Hematopoietic multipotent progenitor cell treated with erythropoietin and hydrocortisone succinate and interleukin-3 and kit ligand, for 17 days (in vitro differentiated cells): ENCODE data around the gene MAP2.

Experiments used
- DNase-seq: peaks from one replicate; pipeline ENCODE4 v3.0.0-alpha.2; 2015; ENCODE audit warnings: low spot score

Gene MAP2

DNA sequence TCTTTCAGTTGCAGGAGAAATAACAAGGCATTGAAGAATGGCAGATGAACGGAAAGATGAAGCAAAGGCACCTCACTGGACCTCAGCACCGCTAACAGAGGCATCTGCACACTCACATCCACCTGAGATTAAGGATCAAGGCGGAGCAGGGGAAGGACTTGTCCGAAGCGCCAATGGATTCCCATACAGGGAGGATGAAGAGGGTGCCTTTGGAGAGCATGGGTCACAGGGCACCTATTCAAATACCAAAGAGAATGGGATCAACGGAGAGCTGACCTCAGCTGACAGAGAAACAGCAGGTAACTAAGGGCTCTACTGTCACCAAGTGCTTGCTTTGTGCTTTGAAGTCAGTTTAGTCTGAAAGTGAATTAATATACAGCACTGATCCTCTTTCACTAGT lies 229.3 kb downstream of the MAP2 start:
- DNase-seq, result no peak

DNA sequence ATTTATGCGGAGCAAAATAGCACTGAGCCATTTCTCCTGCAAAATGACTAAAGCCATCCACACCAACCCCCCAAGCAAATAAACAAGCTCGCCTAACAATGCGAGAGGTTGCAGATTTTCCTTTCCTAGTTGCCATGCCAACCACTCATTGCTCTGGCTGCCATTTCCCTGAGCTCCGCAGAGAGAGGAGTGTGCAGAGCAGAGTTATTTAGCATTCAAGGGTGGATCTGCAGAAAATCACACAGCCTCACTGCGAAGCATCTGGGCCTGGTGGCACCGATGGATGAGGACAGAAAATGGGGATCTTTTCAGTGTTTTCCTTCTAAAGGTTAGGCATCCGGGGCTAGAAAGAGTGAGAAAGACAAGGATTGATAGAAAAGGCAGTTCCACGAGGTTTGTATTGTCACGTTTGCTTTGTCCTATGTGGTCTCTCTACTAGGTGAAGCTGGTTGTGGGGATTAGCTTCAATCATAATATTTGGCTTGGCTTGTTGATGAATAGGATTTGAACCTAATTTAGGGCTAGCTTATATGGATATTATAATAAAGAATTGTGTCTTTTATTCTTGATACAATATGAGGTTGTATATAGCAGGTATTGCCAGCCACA lies 237.5 kb downstream of the MAP2 start:
- DNase-seq, result no peak

DNA sequence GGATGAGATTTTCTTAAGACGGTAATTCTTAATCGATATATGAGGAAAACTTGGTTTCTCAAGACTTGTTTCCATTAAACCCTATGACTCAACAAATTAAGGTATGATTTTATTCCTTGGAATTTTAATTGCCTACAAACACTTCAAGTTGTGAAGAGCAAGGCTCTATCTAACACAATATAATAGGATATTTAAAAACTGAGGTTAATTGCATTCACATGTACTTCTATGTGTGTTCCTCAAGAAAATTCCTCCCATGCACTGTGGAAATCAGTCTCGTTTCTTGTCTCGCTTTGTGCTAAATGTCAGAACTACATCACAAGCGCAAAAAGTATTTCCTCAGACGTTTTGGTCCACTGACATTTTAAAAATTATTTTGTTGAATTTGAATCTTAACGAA lies 238.2 kb downstream of the MAP2 start:
- DNase-seq, result no peak

DNA sequence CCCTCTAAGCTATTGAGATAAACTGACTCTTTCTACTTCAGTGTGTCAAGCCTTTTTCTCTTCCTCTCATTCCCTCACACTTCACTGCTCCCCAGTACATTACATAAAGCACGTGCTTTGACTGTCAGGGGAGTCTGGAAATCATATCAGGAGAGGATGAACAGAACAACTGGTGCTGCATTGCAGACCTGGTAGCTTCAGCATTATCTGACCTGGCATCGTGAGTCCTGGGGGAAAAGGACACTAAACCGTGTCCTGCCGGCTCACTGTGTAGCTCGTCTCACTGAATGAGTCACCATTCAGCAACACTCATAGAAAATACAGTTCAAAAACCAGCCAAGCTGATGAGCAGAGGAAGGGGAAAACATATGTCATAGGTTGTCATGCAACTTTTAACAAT lies 239.3 kb downstream of the MAP2 start:
- DNase-seq, result no peak

DNA sequence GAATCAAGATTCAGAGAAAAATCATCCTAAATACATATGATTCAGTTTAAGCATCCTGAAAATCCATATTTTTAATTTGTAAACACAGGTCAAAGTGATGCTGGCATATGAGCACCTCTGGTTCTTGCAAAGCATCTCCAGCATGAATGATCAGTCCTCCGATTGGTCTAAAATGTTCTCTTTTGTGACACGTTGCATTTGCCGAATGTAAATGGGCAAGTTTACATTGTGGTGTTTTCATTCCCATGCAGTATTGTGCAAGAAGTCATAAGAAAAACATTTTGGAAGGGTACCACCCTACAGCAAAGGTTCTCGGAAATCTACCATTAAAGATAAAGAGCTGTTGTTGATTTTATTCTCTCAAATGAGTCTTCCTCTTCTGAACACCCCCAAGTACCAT lies 239.8 kb downstream of the MAP2 start:
- DNase-seq, result no peak

DNA sequence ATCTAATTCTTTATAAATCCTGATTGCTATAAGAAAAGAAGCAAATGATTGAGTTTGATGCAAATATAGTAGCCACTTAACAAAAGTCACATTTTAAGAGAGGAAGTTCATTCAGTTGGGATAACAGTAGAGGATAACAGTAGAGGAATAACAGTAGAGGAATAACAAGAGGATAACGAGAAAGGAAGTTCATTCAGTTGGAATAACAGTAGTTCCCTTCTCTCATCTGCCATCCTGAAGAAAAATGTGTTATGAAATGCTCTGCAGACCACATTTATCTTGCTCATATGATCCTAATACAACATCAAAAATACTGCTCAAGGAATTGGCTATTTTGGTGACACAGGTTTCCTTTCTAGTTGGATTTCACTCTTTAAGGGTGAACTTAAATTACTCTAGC lies 242.4 kb downstream of the MAP2 start:
- no peak for DNase-seq

DNA sequence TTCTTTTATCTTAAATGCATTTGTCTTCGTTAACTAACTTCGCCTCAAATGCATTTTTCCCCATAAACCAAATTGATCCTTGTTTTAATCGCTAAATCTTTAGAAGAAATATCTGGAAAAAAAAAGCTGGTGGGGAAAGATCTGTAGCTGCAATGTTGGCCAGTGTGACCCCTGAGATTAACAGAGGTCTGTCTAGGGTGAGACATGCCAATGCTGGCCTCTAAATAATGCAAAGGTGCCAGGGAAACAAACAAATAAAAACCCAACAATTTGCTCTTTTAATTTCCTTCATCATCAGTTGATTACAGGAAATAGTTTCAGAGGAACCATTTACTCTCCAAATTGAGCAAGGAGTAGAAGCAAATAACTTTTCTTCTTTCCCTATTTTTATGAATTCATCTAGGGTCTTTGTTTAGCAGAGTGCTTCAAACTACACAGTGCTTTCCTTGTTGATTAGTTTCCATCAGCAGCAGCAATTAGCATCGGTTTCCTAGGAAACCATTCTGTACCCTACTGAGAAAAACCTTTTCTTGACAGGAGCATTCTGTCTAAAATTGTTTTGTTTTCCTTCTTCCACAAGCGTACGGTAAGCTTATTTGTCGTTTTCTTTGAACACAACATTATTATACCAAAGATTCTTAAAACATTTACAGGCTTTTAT lies 247.3 kb downstream of the MAP2 start:
- DNase-seq, result no peak

DNA sequence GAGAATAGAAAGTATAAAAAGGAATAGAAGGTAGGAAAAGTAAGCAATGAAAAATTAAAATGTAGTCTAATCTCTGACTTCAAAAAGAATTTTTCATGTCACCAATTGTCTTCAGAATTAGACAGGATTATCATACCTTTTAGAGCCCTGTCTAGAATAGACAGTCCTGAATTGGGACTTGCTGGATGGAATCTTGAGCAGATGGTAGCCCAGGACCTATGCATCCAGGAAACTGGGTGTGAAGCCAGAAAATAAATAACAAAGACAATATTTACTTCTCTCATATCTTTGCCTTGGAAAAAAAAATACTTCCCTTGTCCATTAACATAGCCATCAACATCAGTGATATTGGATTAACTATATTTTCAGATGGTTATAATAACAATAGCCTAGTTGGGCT lies 250.0 kb downstream of the MAP2 start:
- DNase-seq, result no peak

DNA sequence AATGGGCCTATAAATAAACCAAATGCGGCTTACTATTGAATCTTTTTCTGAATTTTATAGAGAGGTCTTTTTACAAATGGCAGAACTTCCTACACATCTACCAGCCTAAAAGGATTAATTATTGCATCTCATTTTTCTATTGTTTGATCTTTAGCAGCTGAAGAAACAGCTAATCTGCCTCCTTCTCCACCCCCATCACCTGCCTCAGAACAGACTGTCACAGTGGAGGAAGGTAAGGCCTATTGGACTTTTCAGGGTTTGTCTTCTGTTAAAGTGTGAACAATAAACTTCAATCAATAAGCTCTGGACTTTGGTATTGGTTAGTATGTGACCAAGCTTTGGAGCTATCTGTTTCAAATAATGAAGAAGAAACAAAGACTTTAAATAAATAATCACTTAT lies 256.7 kb downstream of the MAP2 start:
- DNase-seq, result no peak

DNA sequence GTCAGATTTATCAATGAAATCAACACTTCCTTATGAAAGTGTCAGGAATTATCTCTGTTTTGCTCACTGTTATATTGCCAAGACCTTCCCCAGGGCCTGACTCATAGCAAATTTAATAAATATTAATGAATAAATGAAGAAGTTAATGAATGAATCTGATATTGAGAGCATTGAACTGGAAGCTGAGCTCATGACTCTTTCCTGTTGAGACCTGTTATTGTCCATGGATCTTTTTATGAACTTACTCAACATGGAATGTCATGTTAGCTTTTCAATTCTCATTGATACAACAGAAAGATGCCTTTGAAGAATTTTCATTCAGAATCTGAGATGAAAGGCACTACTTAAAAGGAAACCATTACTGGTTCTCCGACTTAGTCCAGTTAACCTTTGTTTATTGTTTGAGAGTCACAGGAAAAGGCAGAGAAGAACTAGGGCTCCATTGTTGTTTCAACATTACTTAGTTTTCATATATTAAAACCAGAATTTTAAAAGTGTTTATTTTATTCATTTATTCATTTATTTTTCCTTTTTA lies 257.4 kb downstream of the MAP2 start:
- no peak for DNase-seq

DNA sequence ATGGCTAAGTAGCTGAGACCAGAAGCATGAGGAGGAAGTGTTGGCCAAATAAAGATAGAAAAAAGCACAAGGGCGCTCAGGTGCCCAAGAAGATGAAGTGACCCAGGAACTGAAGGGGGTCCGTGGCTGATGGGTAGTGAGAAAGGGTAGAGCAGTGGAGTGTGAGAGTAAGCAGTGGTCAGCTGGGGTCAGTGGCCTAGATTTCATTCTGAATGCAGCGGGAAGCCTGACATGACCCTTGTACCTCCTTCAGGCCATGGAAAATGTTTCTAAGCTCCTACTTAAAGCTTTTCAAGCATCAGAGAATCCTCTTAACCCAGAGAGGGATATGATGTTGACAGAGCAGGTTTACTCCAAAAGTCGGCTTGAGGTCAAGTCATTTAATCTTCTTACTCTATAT lies 258.8 kb downstream of the MAP2 start:
- no peak for DNase-seq

DNA sequence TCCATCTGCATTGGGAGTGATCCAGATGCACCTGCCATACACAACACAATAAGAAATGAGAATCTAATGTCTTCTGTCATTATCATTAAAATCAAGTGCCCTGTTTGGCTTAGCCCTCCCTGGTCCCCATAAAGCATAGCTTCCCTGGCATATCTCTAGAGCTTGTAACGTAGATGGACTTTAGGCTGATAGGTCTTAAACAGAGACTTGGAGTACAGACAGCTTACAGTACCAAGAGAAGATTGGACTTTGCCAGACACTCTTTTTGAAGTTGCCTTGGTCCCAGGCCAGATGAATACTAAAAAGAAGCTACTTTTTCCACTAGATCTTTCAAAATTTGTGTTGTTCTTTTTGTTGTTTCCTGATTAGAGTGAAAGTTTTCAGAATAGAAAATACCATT lies 261.5 kb downstream of the MAP2 start:
- no peak for DNase-seq

DNA sequence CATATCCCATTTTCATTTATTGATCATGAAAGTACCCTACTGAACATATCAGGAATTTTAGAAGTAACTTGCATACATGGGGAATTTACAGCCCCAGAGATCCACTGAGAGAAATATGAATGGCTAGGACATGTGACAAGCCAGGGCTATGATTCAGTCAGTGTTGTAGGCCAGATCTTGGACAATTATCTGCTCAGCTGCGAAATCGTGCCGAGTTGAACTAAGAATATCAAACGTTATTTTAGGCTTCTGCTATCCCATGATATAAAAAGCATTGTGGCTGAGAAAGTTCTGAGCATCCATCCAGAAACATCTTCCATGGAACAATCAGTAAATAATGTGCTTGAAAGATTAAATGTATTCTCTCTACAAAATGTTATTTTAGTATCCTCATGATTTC lies 262.1 kb downstream of the MAP2 start:
- no peak for DNase-seq

DNA sequence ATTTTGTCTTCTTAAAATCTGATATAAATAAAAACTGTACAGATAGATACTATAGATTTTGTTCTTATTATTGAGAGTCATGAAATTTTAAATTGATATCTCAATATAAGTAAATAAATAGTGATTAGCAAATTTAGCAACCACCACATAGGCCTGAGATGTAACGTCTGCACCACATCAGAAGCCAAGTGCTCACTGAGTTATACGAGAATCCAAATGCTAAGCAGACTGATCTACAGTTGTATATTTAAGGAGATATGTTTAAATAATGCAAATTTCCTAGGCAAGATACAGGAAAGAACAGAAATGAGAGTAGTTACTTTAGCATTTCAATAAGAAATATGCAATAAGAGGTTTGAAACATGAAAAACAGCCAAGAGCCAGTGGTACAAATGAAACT lies 262.6 kb downstream of the MAP2 start:
- no peak for DNase-seq

DNA sequence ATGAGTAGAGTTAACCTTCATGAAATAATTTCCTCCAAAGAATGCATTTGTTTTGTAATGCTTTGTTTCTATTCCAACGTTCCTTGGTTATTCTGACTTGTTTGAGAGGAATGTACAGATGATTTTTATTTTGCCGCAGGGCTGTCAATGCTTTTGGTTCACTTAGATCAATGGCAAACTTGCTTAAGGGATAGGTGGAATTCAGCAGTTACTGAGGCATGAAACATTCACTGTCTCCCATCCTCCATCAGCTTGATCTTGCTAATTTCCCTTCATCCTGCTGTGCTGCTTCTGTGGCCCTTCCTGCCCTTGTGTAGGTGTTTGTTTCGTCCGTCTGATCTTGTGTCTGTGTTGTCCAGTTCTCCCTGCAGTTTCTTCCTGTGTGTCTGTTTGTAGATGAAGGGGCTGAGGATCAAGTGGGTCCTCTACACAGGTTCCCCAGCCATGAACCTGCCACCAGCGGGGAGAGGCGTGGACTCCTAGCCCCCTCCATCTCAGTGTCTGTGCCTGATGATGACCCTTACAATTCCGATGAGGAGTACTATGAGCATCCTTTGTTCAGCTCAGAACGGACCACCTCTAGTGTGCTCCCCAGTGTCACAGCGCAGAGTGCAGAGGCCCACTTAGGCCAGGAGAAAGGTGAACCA lies 263.6 kb downstream of the MAP2 start:
- DNase-seq, result no peak

DNA sequence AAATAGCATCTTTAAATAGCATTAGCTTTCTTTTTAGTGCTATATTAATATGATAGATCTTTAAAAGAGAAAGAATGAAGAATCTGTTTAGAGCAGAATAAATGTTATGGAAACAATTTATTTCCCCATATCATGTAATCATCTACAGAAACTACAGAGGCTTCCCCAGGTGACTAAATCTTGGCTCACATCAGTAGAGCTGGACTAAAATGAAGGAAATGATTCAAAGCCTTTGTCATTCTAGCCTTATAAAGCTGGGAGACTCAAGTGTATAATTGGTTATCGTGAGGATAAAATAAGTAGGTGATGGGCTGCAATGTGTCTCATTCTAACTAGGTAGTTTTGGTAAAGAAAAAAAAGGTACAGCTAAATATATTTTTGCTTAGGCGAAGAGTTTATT lies 264.5 kb downstream of the MAP2 start:
- no peak for DNase-seq

DNA sequence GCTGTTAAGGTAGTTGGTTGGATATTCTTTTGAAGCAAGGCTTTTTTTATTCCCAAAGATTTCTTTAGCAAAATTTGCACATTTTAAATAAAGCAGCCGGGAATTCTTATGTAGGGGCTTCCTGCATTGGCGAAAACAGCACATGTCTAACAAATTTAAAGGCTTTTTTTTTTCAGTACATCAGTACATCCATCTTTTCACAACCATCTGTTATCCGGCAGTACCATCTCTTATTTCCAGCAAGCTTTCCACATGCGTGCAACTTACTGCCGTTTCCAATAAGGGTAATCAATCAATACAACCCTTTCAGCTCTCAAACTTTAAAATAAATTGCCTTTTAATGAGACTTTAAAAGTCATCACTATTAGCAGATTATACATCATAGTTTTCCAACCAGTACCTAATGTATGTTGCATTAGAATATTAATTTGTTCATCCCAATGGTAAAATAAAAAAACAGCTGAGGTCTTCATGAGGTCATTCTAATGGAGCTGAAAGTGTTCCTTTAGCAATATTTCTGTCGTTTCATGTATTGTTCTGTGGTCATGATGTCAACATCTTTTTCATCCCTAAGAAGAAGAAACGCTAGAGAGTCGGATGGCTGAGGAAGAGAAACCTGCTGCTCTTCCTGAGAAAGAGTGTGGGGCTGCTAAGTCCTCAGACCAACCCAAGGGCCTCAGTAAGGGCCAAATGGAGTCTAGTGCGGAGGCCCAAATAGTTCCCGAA lies 266.3 kb downstream of the MAP2 start:
- no peak for DNase-seq

DNA sequence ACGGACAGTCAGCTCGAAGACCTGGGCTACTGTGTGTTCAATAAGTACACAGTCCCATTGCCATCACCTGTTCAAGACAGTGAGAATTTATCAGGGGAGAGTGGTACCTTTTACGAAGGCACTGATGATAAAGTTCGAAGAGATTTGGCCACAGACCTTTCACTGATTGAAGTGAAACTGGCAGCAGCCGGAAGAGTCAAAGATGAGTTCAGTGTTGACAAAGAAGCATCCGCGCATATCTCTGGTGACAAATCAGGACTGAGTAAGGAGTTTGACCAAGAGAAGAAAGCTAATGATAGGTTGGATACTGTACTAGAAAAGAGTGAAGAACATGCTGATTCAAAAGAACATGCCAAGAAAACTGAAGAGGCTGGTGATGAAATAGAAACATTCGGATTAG lies 270.9 kb downstream of the MAP2 start:
- no peak for DNase-seq

DNA sequence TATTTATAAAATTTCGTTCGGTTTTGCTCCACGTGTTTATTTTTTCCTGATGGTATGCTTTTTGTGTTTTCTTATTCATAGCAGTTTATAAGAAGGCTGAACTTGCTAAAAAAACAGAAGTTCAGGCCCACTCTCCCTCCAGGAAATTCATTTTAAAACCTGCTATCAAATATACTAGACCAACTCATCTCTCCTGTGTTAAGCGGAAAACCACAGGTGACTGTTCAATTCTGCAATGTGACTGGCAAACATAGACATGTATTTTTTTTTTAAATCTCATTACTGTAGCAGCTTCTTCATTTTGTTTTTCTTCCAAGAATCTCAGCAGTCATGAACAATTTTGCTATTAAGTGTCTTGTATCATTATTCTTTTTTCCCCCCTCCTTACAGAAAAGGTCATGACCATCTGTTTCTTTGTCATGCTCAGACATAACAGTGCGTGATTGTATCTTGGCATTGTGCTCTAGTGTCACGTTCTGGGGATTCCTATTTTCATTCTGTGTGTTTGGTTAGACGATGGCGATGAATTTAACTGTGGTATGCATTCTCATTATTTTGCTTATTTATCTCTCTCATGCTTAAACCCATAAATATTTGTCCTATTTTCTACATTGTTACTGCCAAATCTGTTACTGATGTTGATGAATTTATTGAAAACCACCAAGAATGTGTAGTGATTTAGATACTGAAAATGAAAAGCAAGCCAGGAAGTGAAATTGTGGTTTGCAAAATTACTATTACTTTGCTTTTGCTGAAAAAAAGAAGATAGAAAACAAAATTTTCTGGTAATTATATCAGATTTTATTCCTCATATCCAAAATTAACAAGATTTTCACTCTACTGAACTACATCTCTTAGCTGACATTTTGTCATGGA lies 273.2 kb downstream of the MAP2 start:
- DNase-seq, result no peak

DNA sequence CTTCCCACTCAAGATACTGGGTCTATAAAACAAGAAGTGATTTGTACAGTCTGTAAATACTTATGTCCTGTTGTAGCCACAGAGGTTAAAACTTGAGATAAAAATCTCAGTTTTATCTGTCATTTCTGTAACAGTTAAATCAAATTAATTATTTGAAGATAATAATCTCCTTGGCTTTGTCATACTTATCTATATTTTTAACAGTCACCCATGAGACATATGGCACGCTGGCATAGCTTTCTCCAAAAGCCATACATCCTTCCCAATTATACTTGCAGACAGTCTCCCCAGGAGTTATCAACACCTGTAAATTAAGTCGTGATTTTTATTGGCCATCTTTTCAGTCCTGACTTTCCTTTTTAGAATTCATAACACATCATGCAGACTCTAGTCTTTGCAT lies 278.9 kb downstream of the MAP2 start:
- DNase-seq, result no peak

DNA sequence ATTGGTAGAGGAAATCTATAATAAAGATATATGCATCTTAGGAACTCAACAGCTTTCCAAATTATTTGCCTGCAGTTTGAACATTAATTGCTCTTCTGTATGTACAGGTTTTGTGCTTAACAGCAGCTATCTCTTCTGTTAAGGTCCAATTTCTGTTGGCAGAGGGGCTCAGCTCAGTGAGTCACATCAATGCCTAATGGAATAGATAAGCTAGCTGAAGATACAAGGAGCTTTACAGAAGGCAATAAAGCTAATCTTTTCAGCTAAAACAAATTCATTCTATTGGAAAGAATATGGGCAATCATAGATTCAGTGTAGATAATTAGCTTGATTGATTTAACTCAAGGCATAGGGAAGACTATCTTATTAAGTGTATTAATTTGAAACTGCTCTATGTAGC lies 289.4 kb downstream of the MAP2 start:
- DNase-seq, result no peak

DNA sequence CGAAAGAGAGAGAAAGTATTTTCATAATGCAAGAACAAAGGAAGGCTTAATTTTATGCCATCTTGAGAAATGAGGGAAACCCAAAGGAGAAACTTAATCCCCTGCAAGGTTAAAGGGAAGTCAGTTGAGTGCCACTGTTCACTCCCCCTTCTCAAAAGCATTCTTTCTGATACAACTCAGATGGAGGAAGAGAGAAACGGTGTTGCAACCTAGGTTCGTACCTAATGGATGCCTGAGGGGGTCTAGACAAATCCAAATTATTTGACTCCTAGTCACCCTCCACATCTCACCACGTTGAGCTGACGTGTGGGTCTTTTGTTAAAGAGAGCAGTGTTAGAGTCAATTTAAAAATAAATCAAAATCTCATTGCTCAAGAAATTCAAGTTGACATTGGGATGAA lies 295.2 kb downstream of the MAP2 start:
- no peak for DNase-seq
